Measurements from ENCODE around the gene CACNA1E.

DNA sequence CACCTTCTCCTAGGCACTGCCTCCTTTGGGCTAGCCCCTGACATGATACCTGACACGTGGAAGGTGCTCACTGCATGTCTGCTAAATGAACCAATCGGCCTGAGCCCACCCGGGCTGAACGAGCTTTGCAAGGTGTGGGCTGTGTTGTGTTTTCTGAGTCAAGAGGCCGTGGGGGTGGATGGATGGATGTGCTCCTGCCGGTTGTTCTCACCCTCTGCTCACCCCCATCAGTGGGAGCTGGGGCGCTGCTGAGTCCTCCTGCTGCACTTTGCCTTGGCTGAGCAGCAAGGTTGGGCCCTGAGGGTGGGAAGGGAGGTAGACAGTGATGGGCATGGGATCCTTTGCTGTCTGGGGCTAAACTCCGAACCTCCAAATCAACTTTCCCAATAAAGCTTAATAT lies 6.7 kb upstream of the CACNA1E start:
- TF ChIP-seq SPI1 (IDR thresholded peaks at IDR 0.05; ENCODE audit: low read depth, low read length) (no peak), POLR2AphosphoS5 (IDR thresholded peaks at IDR 0.05; ENCODE audit: low read depth, low read length) (no peak), POLR2A (IDR thresholded peaks at IDR 0.05; ENCODE audit: low read depth, low read length) (no peak), TAF1 (IDR thresholded peaks at IDR 0.05; ENCODE audit: low read depth, low read length) (no peak), PAX5 (IDR thresholded peaks at IDR 0.05; ENCODE audit: insufficient read depth, low read length, severe bottlenecking) (no peak), POU2F2 (IDR thresholded peaks at IDR 0.05; ENCODE audit: low read depth, low read length) (no peak)
